ENCODE results near the gene CATSPER3. TPM values are rescaled to one million over a fixed set of nuclear protein-coding genes. Genes with fewer than 3 reads are reported as not detected.

Gene CATSPER3
- total and polyA plus RNA-seq, 2 of the 13 experiments (the other 11 are each of a cell fraction or from before 2014, with no cell fraction given): 0.33 to 0.37 TPM

GRCh38 chr5:135057233-135057632 lies 89.5 kb downstream of the CATSPER3 start (continued):
- TF ChIP-seq AFF4 (CRISPR knock-in tag; IDR thresholded peaks at IDR 0.05): no peak

- H3K4me3 ChIP-seq (replicated peaks in 1 of 3; ENCODE audit: insufficient read depth in 1 of 3, low read depth in 2 of 3, low read length in 3 of 3): no peak overlapping the region
- 75% methylated on average over 5 of the region's 8 CpGs for WGBS (ENCODE audit: low lambda C conversion rate)
- no peaks in the 10 kb centered on the region for H3K79me2 ChIP-seq (ENCODE audit: insufficient read depth, low read length)
- FAIRE-seq (no peak), ATAC-seq (no peak), DNase-seq (ENCODE audit: low spot score) (no peak)
- no peaks in the 10 kb centered on the region for H4K20me1 ChIP-seq (ENCODE audit: insufficient read depth, low read length)
- no peak overlapping the region for H3K9ac ChIP-seq (ENCODE audit: insufficient read depth, low read depth, low read length)
- H3K4me1 ChIP-seq (ENCODE audit: insufficient read depth, low read length): peaks cover 15% of the 10 kb centered on the region
- intact Hi-C loops (cut with micrococcal nuclease; ENCODE audit: unreplicated experiment) (no loop called here), in situ Hi-C loops (cut with HindIII; ENCODE audit: extremely low pct_ligation_motif_present, low pct_unique_long_range_greater_than_20kb) (no loop called here)
- no peak overlapping the region for H3K27ac ChIP-seq (ENCODE audit: extremely low read length, insufficient read depth, low read length)
- no peak overlapping the region for H2AFZ ChIP-seq (ENCODE audit: low read length)
- CTCF ChIA-PET (ENCODE audit: low intra/inter-chr PET ratio, low total read pairs): no interaction called here
- H3K4me2 ChIP-seq (ENCODE audit: low read depth, low read length): no peak overlapping the region
- H3K36me3 ChIP-seq (replicated peaks in 1 of 2; ENCODE audit: control insufficient read depth in 1 of 2, insufficient read depth in 2 of 2, low read length in 2 of 2): no peaks in the 10 kb centered on the region
- BruUV-seq (replicated peaks): no TSS peak
- POLR2A ChIA-PET: no interaction called here
- H3K27me3 ChIP-seq (ENCODE audit: control insufficient read depth in 1 of 2, insufficient read depth in 2 of 2, low read length in 2 of 2): no peaks in the 10 kb centered on the region
- H3K9me3 ChIP-seq (ENCODE audit: low read length): no peaks in the 10 kb centered on the region
- TF ChIP-seq TAF1 (CRISPR knock-in tag; IDR thresholded peaks at IDR 0.05) (no peak), ZNF609 (CRISPR knock-in tag; IDR thresholded peaks at IDR 0.05; ENCODE audit: borderline replicate concordance) (no peak), ZHX1 (CRISPR knock-in tag; IDR thresholded peaks at IDR 0.05; ENCODE audit: low read depth) (no peak), ZBTB44 (CRISPR knock-in tag; IDR thresholded peaks at IDR 0.05) (no peak), ZNF746 (CRISPR knock-in tag; IDR thresholded peaks at IDR 0.05) (no peak), TFDP2 (CRISPR knock-in tag; IDR thresholded peaks at IDR 0.05) (no peak), TBX2 (CRISPR knock-in tag; IDR thresholded peaks at IDR 0.05; ENCODE audit: borderline replicate concordance) (no peak)
Observed at GRCh38 chr5:135058331-135058732, 90.6 kb downstream of the CATSPER3 start.
